ENCODE data around the gene SIAH3.
"Not testable (repeated sequence)": the region's sequence is repeated elsewhere in the genome, so short reads cannot be mapped to it uniquely, and the experiment has no call there.

Gene SIAH3

GRCh38 chr13:45778882-45779281 is 72.7 kb downstream of the SIAH3 start:
- DNase-seq = no peak

DNA sequence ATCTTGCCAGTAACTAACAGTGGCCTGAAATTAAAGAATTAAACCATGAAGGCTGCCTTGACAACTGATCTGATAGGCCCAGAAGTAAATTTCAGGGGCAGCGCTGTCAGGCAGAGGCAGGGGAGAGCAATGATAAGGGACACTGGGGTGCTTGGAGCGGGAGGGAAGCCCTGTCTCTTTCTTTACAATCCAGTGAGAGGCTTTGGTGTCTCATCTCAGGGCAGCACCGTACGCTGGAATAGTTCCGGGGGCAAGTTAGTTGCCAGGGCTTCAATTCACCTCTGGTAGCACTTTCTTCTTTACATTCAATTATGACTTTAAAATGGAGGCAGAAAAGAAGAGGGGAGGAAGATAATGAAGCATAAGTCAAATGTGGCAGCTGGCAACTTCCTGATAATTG is 74.8 kb downstream of the SIAH3 start:
- DNase-seq = no peak

GRCh38 chr13:45775401-45775963 is 76.1 kb downstream of the SIAH3 start:
- DNase-seq = no peak

DNA sequence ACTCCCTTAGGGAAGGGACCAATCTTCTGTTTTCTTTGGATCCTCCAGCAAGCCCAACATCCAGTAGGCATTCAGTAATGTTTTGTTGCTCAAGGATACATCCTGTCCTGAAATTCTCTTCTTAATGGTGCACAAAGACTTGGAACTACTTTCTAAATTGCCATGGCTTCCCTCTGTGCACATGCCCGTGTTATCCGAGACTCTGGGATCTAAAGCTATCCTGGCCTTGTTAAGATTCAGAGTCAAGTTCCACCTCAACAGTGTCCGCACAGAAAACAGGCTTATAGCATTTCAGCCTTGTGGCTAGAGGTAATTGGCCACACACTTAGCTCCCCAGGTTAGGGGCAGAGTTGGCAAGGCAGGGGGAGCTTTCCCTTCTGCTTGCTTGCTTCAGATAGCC is 77.6 kb downstream of the SIAH3 start:
- DNase-seq = no peak

DNA sequence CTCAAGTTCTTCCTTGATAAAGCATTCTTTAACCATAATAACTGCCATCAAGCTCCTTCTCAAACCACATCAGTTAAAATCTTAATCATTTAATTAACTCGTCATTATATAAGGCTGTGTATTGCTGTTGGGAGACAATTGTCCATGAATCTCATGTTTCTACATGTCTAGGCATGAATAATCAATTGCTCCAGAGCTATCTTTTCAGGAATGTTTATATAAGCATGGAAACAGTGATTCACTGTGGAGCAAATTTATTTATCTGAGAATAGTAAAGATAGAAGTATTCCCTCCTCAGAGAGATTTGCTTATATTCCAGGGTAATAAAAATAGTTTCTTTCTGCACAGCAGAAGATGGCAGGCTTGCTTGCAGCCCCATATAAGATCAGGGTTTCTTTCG is 78.3 kb downstream of the SIAH3 start:
- DNase-seq = no peak

GRCh38 chr13:45770886-45771285 is 80.7 kb downstream of the SIAH3 start:
- DNase-seq = no peak

- no peak for DNase-seq
Measured at GRCh38 chr13:45768656-45769479, 82.7 kb downstream of the SIAH3 start.

DNA sequence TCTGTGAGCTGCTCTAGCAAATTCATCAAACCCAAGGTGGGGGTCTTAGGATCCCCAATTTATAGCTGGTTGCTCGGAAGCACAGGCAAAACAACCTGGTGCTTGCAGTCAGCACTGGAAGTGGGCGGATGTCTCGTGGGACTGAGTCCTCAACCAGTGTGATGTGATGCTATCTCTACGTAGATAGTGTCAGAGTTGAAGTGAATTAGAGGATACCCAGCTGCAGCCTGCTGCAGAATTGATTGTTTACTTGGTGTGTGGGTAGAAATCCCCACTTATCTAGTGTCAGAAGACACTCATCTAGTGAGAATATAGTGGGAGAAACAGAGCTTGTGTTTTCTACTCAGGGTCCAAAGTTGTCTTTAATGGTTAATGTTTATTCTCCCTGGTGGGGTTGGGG is 86.1 kb downstream of the SIAH3 start:
- no peak for DNase-seq

DNA sequence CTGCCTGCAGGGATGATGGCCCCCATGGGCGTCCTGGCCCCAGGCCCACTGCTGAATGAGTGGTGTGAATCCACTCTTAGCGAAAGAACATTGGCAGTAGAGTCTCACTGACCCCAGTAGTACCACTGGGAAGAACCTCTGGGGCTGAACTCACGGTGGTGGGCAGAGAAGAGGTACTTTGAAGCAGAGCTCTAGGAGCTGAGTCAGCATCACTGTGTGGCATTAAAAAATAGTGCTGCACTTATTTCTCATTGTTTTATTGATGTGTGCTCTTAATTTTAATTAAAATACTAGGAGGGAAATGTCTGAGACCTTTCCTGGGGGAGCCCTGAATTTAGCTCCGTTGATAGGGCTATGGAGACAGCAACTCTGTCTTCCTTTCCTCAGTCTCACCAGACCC is 88.1 kb downstream of the SIAH3 start:
- no peak for DNase-seq

GRCh38 chr13:45757589-45757988 is 94.0 kb downstream of the SIAH3 start:
- not testable (repeated sequence) for DNase-seq

GRCh38 chr13:45756498-45756897 is 95.1 kb downstream of the SIAH3 start:
- DNase-seq = not testable (repeated sequence)

DNA sequence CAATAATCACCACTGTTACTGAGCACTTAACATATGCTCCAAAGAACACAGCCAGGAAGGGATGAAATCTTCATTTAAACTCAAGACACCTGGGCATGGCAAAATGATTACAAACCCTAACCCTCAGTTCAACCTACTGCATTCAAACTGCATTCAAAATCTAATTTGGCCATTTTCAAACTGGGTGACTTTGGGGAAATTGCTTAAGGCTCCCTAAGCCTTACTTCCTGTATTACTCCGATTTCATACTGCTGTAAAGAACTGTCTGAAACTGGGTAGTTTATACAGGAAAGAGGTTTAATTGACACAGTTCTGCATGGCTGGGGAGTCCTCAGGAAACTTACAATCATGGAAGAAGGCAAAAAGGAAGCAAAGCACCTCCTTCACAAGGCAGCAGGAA is 99.0 kb downstream of the SIAH3 start:
- DNase-seq = no peak

DNA sequence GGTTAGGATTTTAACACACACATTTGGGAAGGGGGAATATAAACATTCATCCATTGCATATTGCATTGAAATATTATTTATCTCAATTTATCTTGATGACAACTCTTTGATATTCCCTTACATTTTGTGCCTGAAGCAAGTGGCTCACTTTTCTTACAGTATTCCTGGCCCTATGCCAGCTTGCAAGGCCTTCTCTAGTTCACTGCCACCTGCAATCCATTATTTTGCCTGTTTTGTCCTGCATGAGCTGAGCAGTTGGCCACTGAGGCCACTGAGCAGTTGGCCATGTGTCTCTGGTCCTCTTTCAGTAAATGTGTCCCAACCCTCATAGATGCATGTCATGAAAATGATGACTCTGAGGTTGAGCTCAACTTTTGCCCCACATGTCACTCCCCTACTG is 99.7 kb downstream of the SIAH3 start:
- no peak for DNase-seq

GRCh38 chr13:45750566-45750965 is 101.0 kb downstream of the SIAH3 start:
- DNase-seq = no peak

GRCh38 chr13:45748941-45749759 is 102.4 kb downstream of the SIAH3 start:
- DNase-seq = no peak

DNA sequence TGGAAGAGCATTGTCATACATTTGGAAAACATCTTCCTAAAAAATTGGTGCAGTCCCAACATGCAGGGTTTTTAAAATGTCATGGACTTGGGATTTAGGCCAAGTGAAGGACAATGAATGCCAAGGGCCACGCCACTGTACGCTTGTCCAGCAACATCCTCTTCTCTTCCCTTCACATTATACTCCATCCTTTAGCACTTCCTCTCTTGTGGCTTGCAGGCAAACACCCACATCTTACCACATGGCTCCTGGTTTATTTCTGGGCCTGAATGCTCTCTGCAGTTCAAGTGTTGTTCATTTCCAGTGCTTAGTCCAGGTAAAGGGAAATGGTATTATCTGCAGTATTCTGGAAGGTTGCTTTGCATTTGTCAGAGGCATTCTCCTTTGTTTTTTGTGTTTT is 104.5 kb downstream of the SIAH3 start:
- DNase-seq = no peak

DNA sequence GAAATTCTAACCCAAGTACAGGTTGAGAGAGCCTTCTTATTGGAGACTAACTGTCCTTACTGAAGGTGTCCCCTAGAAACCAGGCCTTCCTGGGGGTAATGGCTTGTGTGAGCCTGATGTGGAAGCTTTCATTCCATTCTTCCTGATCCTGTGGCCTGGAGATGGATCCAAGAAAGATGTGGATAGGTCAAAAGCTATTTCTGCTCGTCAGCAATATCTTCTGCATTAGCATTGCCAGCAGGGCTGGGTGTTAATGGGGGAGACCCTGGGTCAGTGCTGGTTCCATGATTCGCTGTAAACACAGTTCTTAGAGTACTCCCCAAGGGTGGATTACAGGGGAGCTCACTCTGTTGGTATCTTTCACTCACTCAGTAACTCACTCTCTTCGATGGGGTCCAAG is 106.6 kb downstream of the SIAH3 start:
- no peak for DNase-seq

DNA sequence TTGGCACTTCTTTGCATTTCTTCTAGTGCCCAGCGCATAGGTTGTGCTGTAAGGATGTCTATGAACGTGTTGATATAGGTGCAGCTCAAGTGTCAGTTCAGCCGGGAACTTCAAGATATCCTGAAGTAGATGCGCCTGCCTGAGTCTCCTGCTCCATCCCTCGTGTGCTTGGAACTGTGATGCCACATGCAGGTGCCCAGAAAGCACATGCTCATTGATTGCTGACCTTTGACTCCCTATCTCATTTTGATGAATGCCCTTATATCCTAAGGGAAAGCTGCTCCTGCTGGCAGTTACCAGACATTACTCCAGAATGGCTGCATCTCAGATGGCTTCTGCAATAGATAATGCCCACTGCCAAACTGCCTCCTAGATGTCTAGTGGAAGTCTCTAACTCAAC is 108.6 kb downstream of the SIAH3 start:
- DNase-seq = no peak

- no peak for DNase-seq
Measured at GRCh38 chr13:45737571-45738017, 114.0 kb downstream of the SIAH3 start.

DNA sequence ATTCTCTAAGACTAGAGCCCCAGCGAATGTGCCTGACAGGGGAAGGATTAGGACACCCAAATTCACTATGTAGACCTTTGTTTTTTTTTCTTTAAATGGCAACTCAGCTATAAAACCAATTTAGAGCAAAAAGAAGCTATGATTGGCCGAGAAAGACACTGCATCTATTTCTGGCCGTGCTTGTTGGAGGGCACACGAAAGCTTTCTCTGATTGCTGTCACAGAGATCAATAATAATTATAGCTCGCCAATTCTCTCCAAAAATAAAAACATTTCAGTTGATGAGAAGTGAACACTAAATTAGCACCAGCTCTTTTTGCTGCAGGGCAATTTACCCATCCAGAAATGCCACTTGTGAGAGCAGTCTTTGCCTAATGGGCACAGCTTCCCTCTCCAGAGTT is 118.2 kb downstream of the SIAH3 start:
- peak; percentile 1 for DNase-seq

DNA sequence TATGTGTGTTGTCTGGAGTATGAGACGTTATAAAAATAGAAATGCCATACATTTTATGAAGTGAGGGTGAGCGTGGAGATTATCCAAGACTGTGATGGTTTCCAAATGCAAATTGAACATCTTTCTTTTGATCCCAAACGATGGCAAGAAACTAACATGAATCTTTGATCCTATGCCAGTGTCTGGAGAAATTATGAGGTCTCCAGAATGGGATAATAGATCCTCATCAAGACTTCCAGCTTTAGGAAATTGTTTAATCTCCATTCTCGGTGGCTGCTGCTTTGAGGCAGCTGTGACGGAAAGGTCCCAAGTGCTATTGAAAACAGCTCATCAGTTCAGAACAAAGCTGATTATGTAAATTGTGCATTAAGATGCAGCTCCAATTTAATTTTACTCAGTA is 118.6 kb downstream of the SIAH3 start:
- DNase-seq = no peak

DNA sequence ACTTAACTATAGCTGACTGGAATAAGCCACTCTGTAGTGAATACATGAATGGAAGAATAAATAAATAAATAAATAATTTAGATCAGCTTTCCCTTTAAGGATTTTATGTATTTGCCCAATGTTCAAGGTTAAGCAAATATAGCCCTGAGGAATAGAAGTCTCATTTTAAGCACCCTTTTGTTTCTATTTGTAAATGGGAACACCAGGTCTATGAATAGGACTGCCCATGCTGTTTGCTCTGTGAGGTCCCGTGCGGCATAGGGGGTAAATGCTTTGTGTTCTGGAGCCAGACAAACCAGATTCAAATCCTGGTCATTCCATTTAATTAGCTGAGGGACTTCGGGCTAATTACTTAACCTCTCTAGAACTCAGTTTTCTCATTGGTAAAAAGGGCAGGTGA is 120.1 kb downstream of the SIAH3 start:
- no peak for DNase-seq

- DNase-seq = no peak
Measured at GRCh38 chr13:45728759-45729158, 122.8 kb downstream of the SIAH3 start.
